Measurements from ENCODE around the gene MRPL43.

DNA sequence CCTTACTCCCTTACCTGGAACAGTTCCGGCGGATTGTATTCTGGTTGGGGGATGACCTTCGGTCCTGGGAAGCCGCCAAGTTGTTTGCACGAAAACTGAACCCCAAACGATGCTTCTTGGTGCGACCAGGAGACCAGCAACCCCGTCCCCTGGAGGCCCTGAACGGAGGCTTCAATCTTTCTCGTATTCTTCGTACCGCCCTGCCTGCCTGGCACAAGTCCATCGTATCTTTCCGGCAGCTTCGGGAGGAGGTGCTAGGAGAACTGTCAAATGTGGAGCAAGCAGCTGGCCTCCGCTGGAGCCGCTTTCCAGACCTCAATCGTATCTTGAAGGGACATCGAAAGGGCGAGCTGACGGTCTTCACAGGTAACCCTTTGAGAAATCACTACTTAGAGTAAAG lies 1.8 kb upstream of the MRPL43 start:
- TF ChIP-seq ZNF274 (IDR thresholded peaks at IDR 0.05; ENCODE audit: low read depth, low read length) (no peak), YY1 (IDR thresholded peaks at IDR 0.05; ENCODE audit: insufficient read depth, insufficient read length) (no peak), SUZ12 (IDR thresholded peaks at IDR 0.05; ENCODE audit: extremely low read depth, insufficient read depth, insufficient read length) (no peak)
